ENCODE data around the gene TEX22. TPM values are rescaled to one million over a fixed set of nuclear protein-coding genes. Genes with fewer than 3 reads are reported as not detected.

TEX22 gene
- total RNA-seq, 1 donor from 2014 or later: 5.7 TPM

GRCh38 chr14:105398726-105399465, 558 bp downstream of the TEX22 start:
- intact Hi-C loops (cut with micrococcal nuclease): loop anchor here (1.0 to 5.0 kb wide), 2 partner anchors 92 to 97 kb away; partner anchors contain the start of genes BRF1 and TEDC1

DNA sequence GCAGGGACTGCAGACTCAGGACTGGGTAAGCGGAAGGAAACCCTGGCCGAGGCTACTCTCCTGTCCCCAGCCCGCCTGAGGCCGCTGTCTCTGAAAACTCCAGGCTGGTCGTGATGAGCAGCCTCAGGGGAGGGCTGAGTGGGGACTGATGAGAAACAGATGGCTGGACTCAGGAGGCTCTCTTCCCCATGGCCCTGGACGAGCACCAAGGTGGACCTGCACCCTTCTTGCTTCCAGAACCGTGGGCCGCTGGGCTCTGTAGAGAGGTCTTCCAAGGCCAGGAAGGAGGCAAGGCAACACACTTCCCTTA, 1.1 kb downstream of the TEX22 start:
- intact Hi-C loops (cut with micrococcal nuclease): loop anchor here (5.0 kb wide), 1 partner anchor 97 kb away; the partner anchor contains the start of gene BRF1

DNA sequence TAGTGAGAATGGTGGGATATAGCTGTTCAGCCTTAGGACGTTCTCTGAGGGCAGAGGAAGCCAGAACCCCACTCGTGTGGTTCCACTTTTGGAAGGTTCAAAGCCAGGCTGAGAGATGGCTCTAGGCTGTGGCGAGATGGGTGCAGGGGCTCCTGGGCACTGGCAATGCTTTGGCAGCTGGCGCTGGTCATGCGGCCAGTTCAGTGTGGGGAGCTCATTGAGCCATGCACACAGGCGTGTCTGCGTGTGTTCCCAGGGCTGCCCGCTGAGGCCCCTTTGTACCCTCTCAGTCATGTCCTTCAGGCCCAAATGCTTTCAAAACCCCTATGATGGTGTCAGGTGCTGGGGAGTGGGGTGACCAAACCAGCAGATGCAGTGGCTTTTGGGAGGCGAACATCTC, 1.7 kb downstream of the TEX22 start:
- intact Hi-C loops (cut with micrococcal nuclease): no loop called here

- intact Hi-C loops (cut with micrococcal nuclease): no loop called here
Observed at GRCh38 chr14:105401699-105402098, 3.4 kb downstream of the TEX22 start.

DNA sequence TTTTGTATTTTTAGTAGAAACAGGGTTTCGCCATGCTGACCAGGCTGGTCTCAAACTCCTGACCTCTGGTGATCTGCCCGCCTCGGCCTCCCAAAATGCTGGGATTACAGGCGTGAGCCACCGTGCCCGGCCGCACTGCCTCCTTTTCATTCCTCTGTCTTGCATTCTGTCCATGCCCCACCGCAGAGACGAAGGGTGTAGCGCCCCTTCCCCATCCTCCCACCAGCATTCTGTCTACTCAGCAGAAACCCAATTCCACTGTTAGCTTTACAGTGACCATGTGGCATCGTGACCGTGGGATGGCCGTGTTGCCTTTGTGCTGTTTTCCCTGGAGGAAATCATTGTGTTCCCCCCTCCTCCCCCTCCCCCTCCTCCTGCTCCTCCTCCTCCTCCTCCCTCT, 10.3 kb downstream of the TEX22 start:
- intact Hi-C loops (cut with micrococcal nuclease): no loop called here

DNA sequence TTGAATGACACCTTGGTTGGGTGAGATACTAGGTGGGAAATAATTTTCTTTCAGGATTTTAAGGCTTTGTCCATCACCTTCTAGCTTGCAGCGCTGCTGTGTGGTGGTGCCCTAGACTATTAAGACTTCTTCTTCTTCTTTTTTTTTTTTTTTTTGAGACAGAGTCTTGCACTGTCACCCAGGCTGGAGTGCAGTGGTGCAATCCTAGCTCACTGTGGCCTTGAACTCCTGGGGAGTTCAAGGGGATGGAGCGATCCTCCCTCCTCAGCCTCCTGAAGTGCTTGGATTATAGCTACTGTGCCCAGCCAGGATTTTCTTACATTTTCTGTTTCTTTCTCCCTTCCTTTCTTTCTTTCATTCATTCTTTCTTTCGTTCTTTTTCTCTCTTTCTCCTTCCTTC, 11.0 kb downstream of the TEX22 start:
- intact Hi-C loops (cut with micrococcal nuclease): no loop called here

GRCh38 chr14:105410642-105411016, 12.3 kb downstream of the TEX22 start:
- intact Hi-C loops (cut with micrococcal nuclease): no loop called here

GRCh38 chr14:105411017-105411941, 12.9 kb downstream of the TEX22 start:
- intact Hi-C loops (cut with micrococcal nuclease): no loop called here

DNA sequence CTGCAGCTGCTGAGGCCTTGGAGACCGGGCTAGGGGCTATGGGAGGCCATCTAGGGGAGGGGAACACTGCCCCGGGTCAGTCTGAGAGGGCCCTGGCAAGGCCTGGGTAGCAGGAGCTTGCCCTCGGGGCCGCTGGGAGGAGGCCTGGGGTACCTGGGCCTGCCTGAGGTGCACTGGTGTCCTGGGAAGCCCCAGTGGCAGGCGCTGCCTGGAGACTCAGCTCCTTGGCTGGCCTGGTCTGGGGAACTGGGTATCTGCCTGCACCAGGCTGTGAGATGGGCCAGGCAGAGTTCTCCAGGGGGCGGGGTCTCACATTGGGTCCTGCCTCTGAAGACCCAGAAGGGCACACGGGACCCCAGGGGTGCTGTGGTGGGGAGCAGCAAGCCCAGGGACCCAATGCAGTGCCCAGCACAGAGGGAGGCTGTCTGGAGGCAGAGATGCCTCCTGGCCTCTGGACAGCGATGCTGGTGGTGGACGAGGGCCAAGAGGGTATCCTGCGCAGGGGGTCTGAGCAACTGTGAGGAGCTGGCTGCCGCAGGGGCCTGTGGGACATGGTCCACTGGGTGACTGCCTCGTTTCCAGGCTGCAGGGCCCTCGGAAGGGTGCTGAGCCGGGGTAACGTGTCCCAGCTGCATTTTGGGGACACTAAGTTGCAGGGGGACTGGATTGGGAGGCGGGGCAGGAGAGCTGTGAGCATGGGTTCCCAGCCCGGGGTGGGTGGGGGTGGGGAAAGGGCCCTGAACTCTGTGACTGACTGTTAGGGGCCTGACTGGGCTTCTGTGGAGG, 13.8 kb downstream of the TEX22 start:
- intact Hi-C loops (cut with micrococcal nuclease): no loop called here

DNA sequence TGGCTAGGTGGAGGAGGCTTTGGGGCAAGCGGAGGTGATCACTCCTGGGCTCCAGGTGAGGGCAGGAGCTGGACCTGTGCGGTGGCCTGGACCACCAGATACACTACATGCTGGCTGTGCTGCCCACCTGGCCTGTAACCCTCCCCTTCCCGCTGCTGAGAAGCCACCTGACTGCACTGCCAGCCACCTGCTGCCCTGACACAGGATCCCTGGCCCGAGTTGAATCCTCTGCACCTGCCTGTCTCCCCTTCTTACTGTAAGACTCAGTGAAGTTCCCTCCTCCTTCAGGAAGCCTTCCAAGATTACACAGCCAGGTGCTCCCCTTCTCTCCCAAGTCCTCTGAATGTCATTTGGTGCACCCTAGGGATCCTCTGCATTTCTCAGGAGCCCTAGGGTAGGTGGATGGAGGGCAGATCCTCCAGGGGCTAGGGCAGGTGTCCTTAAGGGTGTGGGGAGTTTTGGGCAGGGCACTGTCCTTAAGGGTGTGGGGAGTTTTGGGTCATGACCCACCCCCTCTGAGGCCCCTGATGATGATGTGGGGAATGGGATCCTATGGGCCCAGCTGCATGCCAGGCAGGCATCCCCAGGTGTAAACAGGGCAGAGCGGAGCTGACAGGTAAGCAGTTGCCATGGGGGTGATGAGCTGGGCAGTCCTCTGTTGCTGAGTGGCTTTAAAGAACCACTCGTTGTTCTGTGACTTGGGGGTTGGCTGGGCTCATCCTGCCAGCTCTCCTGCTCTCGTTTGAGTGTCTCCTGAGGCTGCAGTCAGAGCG, 14.6 kb downstream of the TEX22 start:
- intact Hi-C loops (cut with micrococcal nuclease): no loop called here

DNA sequence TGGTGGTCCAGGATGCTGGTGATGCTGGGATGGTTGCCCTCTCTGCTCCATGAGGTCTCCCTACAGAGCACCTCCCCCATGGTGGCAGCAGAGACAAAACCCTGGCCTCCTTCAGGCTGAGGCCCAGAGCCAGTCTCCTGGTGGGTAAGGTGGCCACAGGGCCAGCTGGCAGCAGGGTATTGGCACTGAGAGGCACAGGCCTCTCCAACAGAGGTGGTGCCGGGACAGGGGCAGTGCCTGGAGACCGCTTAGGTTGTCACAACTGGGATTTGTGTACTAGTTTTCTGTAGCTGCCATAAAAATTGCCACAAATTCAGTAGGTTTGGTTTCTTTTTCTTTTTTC, 15.2 kb downstream of the TEX22 start:
- intact Hi-C loops (cut with micrococcal nuclease): no loop called here

DNA sequence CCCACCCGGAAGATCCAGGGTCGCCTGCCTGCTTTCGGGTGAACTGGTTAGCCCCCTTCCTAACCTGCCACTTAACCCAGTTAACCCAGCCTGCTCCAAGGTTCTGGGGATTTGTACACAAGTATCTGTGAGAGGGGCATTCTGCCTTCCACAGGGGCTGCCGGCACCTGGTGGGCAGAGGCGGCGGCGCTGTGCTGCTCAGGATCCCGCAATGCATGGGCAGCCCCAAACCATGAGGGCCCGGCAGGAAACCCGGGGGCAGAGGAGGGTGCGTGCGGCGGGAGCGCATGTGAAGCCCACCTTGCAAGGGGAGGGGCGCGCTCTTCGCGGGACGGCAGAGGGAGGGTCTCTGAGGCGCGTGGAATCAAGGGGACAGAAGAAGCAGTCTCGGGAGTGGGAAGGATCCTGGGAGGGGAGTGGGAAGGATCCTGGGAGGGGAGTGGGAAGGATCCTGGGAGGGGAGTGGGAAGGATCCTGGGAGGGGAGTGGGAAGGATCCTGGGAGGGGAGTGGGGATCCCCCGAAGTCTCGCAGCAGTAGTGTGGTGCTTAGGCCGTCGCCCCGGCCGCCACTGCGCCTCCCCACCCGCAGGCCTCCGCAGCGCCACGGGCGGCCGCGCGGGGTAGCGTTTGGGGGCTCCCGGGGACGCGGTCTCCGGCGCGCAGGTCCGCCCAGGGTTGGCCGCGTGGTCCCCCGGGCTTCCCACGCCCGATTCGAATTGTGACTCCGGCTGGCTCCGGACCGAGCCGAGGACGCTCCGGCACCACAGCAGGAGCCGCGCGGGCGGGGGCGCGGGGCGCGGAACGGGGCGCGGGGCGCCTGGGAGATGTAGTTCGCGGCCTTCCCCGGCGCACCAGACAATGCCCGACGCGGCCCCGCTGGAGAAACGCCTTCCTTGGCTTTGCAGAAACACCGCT, 16.4 kb downstream of the TEX22 start:
- intact Hi-C loops (cut with micrococcal nuclease): loop anchor here (2.0 kb wide), 1 partner anchor 44 kb away; no protein-coding TSS in a partner anchor

DNA sequence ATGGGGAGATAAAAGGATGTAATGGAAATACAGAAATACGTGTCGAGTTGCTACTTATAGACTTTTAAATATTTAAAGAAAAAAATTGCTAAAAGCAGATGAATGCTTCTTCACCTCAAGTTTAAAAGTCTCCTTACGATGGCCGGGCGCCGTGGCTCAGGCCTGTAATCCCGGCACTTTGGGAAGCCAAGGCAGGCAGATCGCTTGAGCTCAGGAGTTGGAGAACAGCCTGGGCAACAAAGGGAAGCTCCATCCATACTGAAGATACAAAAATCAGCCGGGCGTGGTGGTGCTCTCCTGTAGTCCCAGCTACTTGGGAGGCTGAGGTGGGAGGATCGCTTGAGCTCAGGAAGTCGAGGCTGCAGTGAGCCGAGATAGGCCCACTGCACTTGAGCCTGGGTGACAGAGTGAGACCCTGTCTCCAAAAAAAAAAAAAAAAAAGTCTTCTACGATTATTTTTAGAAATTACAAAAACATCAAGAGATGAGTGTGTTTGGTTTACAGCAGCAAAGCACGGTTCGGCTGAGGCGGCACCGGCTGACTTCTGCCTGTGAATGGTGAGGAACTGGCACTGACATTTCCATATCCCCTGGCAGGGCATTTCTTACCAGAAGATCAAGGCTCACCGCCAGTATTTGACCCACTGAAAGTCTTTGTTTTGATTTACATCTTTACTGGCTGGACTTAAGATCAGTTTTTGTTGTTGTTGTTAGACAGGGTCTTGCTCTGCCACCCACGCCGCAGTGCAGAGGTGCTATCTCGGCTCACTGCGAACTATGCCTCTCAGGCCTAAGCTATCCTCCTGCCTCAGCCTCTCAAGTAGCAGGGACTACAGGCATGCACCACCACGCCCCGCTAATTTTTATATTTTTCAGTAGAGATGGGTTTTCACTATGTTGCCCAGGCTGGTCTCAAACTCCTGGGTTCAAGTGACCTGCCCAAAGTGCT, 17.4 kb downstream of the TEX22 start:
- intact Hi-C loops (cut with micrococcal nuclease): loop anchor here (2.0 kb wide), 1 partner anchor 45 kb away; no protein-coding TSS in a partner anchor

DNA sequence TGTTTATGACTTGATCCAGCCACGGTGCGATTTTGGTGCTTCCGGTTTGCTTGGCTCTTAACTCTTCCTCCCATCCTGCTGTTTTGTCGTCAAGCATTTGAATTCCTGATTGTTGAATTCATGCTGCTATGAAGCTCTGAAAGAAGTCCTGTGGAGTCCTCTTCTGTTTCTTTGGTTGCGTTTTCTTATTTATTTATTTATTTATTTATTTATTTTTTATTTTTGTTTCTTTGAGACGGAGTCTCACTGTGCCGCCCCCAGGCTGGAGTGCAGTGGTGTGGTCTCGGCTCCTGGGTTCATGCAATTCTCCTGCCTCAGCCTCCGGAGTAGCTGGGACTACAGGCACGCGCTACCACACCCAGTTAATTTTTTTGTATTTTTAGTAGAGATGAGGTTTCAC, 18.3 kb downstream of the TEX22 start:
- intact Hi-C loops (cut with micrococcal nuclease): no loop called here

- intact Hi-C loops (cut with micrococcal nuclease): loop anchor here (2.0 kb wide), 1 partner anchor 73 kb away; the partner anchor contains the start of gene TEDC1
Observed at GRCh38 chr14:105417690-105418121, 19.4 kb downstream of the TEX22 start.

DNA sequence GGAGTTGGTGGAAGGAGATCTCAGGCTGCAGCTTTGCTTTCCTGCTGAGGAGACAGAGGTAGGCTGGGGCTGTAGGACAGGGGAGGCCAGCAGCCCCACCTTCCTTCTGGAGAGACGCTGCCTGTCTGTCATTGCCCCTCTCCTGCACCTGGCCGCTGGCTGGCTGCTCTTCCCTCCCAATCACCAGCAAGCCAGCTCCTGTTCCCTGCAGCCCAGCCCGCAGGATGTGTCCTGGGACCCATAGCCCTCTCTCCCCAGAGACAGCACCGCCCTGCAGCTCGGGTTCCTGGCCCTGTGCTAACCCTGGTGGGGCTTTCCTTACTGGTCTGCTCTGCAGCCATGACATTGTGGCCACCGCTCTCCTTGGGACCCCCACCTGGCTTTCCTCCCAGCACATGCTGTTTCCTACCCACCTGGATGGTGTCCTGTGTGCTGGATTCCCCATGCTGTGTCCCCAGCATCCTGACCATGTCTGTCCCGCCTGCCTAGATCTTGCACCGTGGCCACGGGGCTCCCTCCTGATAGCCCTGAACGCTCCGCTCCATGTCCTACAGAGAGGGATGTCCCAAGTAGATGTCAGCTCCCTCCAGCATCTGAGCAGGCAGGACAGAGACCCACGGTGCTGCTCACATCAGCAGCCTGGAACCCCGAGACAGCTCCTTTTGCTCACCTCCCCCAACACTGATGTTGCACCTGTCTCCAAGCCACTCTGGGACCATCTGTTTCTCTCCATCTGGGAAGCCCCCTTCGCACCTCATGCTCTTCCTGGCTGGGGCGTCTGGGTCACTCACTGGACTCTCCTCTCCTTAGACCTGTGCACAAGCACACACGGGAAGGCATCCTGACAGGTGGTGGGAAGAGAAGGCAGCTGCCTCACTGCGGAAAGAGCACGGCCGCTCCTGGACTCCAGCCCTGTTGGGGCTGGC, 20.2 kb downstream of the TEX22 start:
- intact Hi-C loops (cut with micrococcal nuclease): loop anchor here (2.0 kb wide), 1 partner anchor 72 kb away; the partner anchor contains the start of gene TEDC1

All from T-helper 2 cell treated with Interferon-gamma antibody and Interleukin-4, amounts not matched to agents 100 ng/mL and 5 ng/mL, for 36 hours (primary cell).